Activated naive CD8-positive, alpha-beta T cell treated with anti-CD3 and anti-CD28 coated beads, Interleukin-2, amount 10 ng/mL, durations not matched to agents 7 days and 5 days (primary cell): Measurements from ENCODE around the gene RNF8. TPM values are rescaled to one million over a fixed set of nuclear protein-coding genes. Genes with fewer than 3 reads are reported as not detected.
A peak's percentile ranks its signal among the peaks of the same experiment; 100 is the strongest.
"Not testable (repeated sequence)": the region's sequence is repeated elsewhere in the genome, so short reads cannot be mapped to it uniquely, and the experiment has no call there.

Source experiments
- ATAC-seq: fragments of 150-1000 bp; cut with Tn5 transposase; one replicate; pipeline ENCODE4 v1.10.0; 2021; ENCODE audit warnings: low read depth, moderate library complexity
- POLR2A ChIA-PET: fragments of 350-600 bp; sonication (Branson Sonifier 250); formaldehyde crosslinking; loops from one replicate; lab custom pipeline; 2021; ENCODE audit warnings: antibody characterized with exemption; lab: Charles Lee
- DNase-seq: peaks from one replicate; pipeline ENCODE4 v3.0.0; 2021
- H3K27ac Mint-ChIP-seq: one replicate; pipeline ENCODE4 v1.8.0; 2022; ENCODE audit warnings: mild to moderate bottlenecking, mixed read lengths
- H3K27me3 Mint-ChIP-seq: one replicate; pipeline ENCODE4 v1.8.0; 2022; ENCODE audit warnings: mild to moderate bottlenecking, moderate library complexity, mixed read lengths
- H3K36me3 Mint-ChIP-seq: one replicate; pipeline ENCODE4 v1.8.0; 2021; ENCODE audit warnings: mild to moderate bottlenecking, mixed read lengths
- H3K4me1 Mint-ChIP-seq: one replicate; pipeline ENCODE4 v1.8.0; 2021; ENCODE audit warnings: mixed read lengths
- H3K4me3 Mint-ChIP-seq: one replicate; pipeline ENCODE4 v1.8.0; 2022; ENCODE audit warnings: mild to moderate bottlenecking, moderate library complexity, mixed read lengths
- H3K9me3 Mint-ChIP-seq: one replicate; pipeline ENCODE4 v1.8.0; 2021; ENCODE audit warnings: mixed read lengths
- total RNA-seq, 2 experiments: library from RNA; stranded (reverse); gene quantifications; one replicate each; pipeline ENCODE4 v1.2.3, GENCODE V29; 2021

The RNF8 gene
- total RNA-seq, 2 experiments from 2014 or later: 22.0 to 24.8 TPM

GRCh38 chr6:37435816-37436215 is 82.0 kb downstream of the RNF8 start:
- H3K36me3 Mint-ChIP-seq: peaks cover 25% of the 10 kb centered on the region
- POLR2A ChIA-PET: no interaction called here
- DNase-seq: no peak
- no peak for ATAC-seq
- H3K27me3 Mint-ChIP-seq: no peaks in the 10 kb centered on the region
- H3K4me3 Mint-ChIP-seq: peak overlapping the region; percentile 39
- no peaks in the 10 kb centered on the region for H3K9me3 Mint-ChIP-seq
- H3K4me1 Mint-ChIP-seq: peaks cover 34% of the 10 kb centered on the region
- H3K27ac Mint-ChIP-seq: peak overlapping the region; percentile 43

DNA sequence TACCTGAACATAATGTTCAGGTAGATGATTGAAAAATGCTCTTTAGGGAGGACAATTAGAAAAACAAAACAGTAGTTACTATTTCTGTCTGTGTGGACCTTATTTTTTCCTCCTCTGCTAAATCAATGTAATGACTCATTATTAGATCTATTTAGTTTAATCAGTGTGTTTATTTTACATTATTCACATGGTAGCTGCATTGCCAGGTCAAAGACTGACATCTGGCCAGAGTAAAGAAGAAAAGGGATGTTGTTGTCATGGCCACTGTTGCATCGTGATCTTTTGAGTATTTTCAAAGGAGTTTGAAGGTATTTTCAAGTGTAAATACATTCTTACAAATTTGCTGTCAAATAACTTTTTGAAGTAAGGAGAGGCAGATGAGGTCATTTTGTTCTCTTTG is 85.1 kb downstream of the RNF8 start:
- POLR2A ChIA-PET: interaction anchor here (0.6 kb wide), 1 partner anchor 838 kb away, joined by 3 read pairs; no protein-coding TSS in a partner anchor
- Mint-ChIP-seq H3K27ac (no peak overlapping the region), H3K9me3 (no peaks in the 10 kb centered on the region), H3K27me3 (no peaks in the 10 kb centered on the region), H3K4me1 (peaks cover 34% of the 10 kb centered on the region), H3K36me3 (peaks cover 24% of the 10 kb centered on the region), H3K4me3 (no peak overlapping the region)
- ATAC-seq (no peak), DNase-seq (no peak)

DNA sequence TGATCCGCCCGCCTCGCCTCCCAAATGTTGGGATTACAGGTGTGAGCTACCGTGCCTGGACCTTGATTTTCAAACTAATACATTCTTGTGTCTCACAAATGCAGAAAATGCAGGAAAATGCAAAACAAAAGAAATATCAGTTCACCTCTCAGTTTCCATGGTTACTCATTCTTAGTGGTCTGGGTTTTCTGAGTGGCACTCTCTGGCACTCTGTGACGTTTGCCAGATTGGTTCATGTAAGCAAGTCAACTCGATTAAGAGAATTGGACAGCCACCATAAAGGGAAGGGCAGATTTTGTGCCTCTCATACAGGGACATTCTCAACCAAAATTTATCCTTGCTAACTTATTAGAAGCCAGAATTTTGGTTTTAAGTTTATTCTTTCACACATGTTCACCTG is 87.9 kb downstream of the RNF8 start:
- Mint-ChIP-seq H3K4me1 (peaks cover 24% of the 10 kb centered on the region), H3K27me3 (no peaks in the 10 kb centered on the region), H3K36me3 (peaks cover 34% of the 10 kb centered on the region), H3K9me3 (no peaks in the 10 kb centered on the region), H3K27ac (no peak overlapping the region), H3K4me3 (no peak overlapping the region)
- POLR2A ChIA-PET: interaction anchor here (1.2 to 2.6 kb wide), 2 partner anchors 9 to 75 kb away, joined by 3 to 21 read pairs; partner anchors contain the start of gene CMTR1
- ATAC-seq: no peak
- DNase-seq: no peak

- POLR2A ChIA-PET: interaction anchor here (1.2 to 2.6 kb wide), 2 partner anchors 9 to 74 kb away, joined by 3 to 21 read pairs; partner anchors contain the start of gene CMTR1
- H3K36me3 Mint-ChIP-seq: peaks cover 35% of the 10 kb centered on the region
Measured at GRCh38 chr6:37442416-37443215, 88.8 kb downstream of the RNF8 start.

DNA sequence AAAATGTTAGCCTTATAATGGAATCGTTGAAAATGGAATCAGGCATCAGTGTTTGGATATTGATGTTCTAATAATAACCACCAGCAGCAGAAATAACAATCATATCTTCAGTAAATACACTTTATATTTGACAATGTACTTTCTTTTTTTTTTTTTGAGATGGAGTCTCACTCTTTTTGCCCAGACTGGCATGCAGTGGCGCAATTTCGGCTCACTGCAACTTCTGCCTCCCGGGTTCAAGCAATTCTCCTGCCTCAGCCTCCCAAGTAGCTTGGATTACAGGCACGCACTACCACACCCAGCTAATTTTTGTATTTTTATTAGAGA is 89.4 kb downstream of the RNF8 start:
- H3K27me3 Mint-ChIP-seq, DNase-seq, H3K9me3 Mint-ChIP-seq, ATAC-seq: not testable (repeated sequence)
- peak overlapping the region; percentile 84 for H3K4me3 Mint-ChIP-seq
- POLR2A ChIA-PET: interaction anchor here (0.9 to 1.0 kb wide), 2 partner anchors 10 kb away, joined by 3 to 4 read pairs; no protein-coding TSS in a partner anchor
- peak overlapping the region; percentile 88 for H3K27ac Mint-ChIP-seq
- H3K4me1 Mint-ChIP-seq: peaks cover 19% of the 10 kb centered on the region
- H3K36me3 Mint-ChIP-seq: peaks cover 32% of the 10 kb centered on the region

More at GRCh38 chr6:37442416-37443215, 88.8 kb downstream of the RNF8 start:
- no peaks in the 10 kb centered on the region for H3K9me3 Mint-ChIP-seq
- H3K4me3 Mint-ChIP-seq: peak overlapping the region; percentile 84
- DNase-seq (no peak), ATAC-seq (no peak)
- no peaks in the 10 kb centered on the region for H3K27me3 Mint-ChIP-seq
- peaks cover 23% of the 10 kb centered on the region for H3K4me1 Mint-ChIP-seq
- peak overlapping the region; percentile 88 for H3K27ac Mint-ChIP-seq

Other genes starting within 250 kb of the RNF8 start
- 100 to 1,000 TPM; 428 to 445 TPM for gene PIM1, start 183.8 kb upstream of the RNF8 start, total RNA-seq
- 10 to 100 TPM; 13.8 to 14.7 TPM for gene TBC1D22B, start 96.2 kb upstream of the RNF8 start, total RNA-seq
- gene TMEM217, start 95.8 kb upstream of the RNF8 start, total RNA-seq: 1 to 10 TPM; 1.4 to 2.0 TPM
- 10 to 100 TPM; 83.9 to 89.7 TPM for gene CMTR1, start 79.2 kb downstream of the RNF8 start, total RNA-seq
- 10 to 100 TPM; 48.5 to 54.2 TPM for gene CCDC167, start 145.9 kb downstream of the RNF8 start, total RNA-seq